NCI-H1105 treated with DMSO at 0.1 percent for 48 hours (cell line): Measurements from ENCODE around the gene RTBDN.
"Not testable (repeated sequence)": the region's sequence is repeated elsewhere in the genome, so short reads cannot be mapped to it uniquely, and the experiment has no call there.

Experiments
- DNase-seq: peaks from one replicate; lab custom pipeline; 2025; lab: John Stamatoyannopoulos, UW

Gene RTBDN

GRCh38 chr19:12856653-12857052, 22.3 kb upstream of the RTBDN start:
- DNase-seq = no peak

- DNase-seq = peak; percentile 64
Observed at GRCh38 chr19:12847159-12848139, 13.1 kb upstream of the RTBDN start.

GRCh38 chr19:12846613-12847012, 12.2 kb upstream of the RTBDN start:
- DNase-seq = not testable (repeated sequence)

GRCh38 chr19:12843999-12844732, 9.8 kb upstream of the RTBDN start:
- DNase-seq = no peak

- no peak for DNase-seq
Observed at GRCh38 chr19:12843328-12843727, 8.9 kb upstream of the RTBDN start.

GRCh38 chr19:12842511-12842910, 8.1 kb upstream of the RTBDN start:
- no peak for DNase-seq

GRCh38 chr19:12841094-12841493, 6.7 kb upstream of the RTBDN start:
- peak; percentile 97 for DNase-seq

GRCh38 chr19:12840091-12841079, 6.0 kb upstream of the RTBDN start:
- peak; percentile 84 for DNase-seq

- DNase-seq = no peak
Observed at GRCh38 chr19:12838886-12839756, 4.7 kb upstream of the RTBDN start.

- peak; percentile 62 for DNase-seq
Observed at GRCh38 chr19:12838182-12838885, 4.0 kb upstream of the RTBDN start, which contains the start of gene MAST1. Gene MAST1, plus strand, starts transcription at chr19:12838515. Its CDS starts 58 bp downstream, at chr19:12838573.

- no peak for DNase-seq
Observed at GRCh38 chr19:12837225-12837624, 2.8 kb upstream of the RTBDN start.

- DNase-seq = no peak
Observed at GRCh38 chr19:12836529-12836863, 2.1 kb upstream of the RTBDN start.

- no peak for DNase-seq
Observed at GRCh38 chr19:12834976-12835757, 788 bp upstream of the RTBDN start.

- DNase-seq = peak; percentile 66
Observed at GRCh38 chr19:12833738-12834565, 427 bp downstream of the RTBDN start.

- DNase-seq = no peak
Observed at GRCh38 chr19:12833418-12833737, 1.0 kb downstream of the RTBDN start.

GRCh38 chr19:12828494-12828893, 5.9 kb downstream of the RTBDN start:
- peak; percentile 42 for DNase-seq

GRCh38 chr19:12825254-12826131, 8.9 kb downstream of the RTBDN start:
- DNase-seq = no peak

- no peak for DNase-seq
Observed at GRCh38 chr19:12821761-12822160, 12.6 kb downstream of the RTBDN start.
